Measurements from ENCODE around the gene RB1. TPM values are rescaled to one million over a fixed set of nuclear protein-coding genes. Genes with fewer than 3 reads are reported as not detected.

RB1 gene
- total RNA-seq, 1 donor from 2014 or later, result 23.8 TPM

DNA sequence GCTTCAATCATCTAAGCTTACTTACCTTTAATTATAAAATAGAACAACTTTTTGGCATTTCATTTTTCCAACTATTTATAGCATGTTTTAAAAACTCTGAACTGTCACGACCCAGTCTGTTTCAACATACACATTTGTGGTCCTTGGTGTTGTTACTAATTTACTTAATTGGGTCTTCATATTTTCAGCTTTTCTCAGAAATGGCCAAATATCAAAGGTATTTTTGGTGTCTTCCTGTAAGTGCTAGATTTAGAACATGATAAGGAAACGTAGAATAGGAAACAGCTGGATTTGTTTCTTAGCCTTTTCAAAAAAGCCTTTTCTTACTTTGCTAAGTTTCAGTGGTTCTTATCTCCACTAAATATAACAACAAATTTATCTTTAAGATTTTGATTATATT lies 97.9 kb downstream of the RB1 start:
- TF ChIP-seq, protein P1, sequence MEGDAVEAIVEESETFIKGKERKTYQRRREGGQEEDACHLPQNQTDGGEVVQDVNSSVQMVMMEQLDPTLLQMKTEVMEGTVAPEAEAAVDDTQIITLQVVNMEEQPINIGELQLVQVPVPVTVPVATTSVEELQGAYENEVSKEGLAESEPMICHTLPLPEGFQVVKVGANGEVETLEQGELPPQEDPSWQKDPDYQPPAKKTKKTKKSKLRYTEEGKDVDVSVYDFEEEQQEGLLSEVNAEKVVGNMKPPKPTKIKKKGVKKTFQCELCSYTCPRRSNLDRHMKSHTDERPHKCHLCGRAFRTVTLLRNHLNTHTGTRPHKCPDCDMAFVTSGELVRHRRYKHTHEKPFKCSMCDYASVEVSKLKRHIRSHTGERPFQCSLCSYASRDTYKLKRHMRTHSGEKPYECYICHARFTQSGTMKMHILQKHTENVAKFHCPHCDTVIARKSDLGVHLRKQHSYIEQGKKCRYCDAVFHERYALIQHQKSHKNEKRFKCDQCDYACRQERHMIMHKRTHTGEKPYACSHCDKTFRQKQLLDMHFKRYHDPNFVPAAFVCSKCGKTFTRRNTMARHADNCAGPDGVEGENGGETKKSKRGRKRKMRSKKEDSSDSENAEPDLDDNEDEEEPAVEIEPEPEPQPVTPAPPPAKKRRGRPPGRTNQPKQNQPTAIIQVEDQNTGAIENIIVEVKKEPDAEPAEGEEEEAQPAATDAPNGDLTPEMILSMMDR (IDR thresholded peaks at IDR 0.05; ENCODE audit: borderline replicate concordance), result no peak
- peak overlapping the region; percentile 29 for H3K4me3 ChIP-seq
- peaks cover 3% of the 10 kb centered on the region for H3K9me3 ChIP-seq (replicated peaks)
- intact Hi-C loops (cut with micrococcal nuclease), result loop anchor here (10.0 kb wide), 1 partner anchor 173 kb away; no protein-coding TSS in a partner anchor
- H3K36me3 ChIP-seq, result no peaks in the 10 kb centered on the region
- DNase-seq, result no peak
- H3K27me3 ChIP-seq (ENCODE audit: low read depth), result no peaks in the 10 kb centered on the region
- H3K4me1 ChIP-seq, result peaks cover 68% of the 10 kb centered on the region
- peak overlapping the region; percentile 86 for H3K27ac ChIP-seq (replicated peaks)

DNA sequence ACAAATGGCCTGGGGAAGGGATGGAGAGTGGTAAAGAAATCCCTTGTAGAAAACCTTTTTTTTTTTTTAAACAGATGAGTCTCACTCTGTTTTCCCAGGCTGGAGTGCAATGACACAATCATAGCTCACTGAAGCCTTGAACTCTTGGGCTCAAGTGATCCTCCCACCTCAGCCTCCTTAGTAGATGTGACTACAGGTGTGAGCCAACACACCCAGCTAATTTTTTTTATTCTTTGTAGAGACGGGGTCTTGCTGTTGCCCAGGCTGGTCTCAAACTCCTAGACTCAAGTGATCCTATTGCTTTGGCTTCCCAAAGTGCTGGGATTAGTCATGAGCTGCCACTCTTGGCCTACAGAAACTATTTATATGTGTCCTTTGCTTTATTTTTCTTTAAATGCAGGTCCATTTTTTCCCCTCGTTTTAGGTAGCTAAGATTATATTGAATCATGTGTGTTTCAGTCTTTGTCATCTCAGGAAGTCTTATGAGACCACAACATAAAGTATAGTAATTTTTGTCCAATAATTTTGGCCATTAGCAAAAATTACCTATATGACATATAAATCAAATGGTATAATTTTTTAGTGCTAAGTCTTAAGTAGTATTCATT lies 98.9 kb downstream of the RB1 start:
- Histone ChIP-seq H3K27me3 (ENCODE audit: low read depth) (no peaks in the 10 kb centered on the region), H3K4me1 (peaks cover 71% of the 10 kb centered on the region), H3K4me3 (no peak overlapping the region), H3K9me3 (replicated peaks) (no peaks in the 10 kb centered on the region), H3K36me3 (no peaks in the 10 kb centered on the region), H3K27ac (replicated peaks) (peak overlapping the region; percentile 86)
- DNase-seq, result no peak
- intact Hi-C loops (cut with micrococcal nuclease), result loop anchor here (10.0 kb wide), 1 partner anchor 172 kb away; no protein-coding TSS in a partner anchor
- TF ChIP-seq, protein P1 (IDR thresholded peaks at IDR 0.05; ENCODE audit: borderline replicate concordance), result no peak

DNA sequence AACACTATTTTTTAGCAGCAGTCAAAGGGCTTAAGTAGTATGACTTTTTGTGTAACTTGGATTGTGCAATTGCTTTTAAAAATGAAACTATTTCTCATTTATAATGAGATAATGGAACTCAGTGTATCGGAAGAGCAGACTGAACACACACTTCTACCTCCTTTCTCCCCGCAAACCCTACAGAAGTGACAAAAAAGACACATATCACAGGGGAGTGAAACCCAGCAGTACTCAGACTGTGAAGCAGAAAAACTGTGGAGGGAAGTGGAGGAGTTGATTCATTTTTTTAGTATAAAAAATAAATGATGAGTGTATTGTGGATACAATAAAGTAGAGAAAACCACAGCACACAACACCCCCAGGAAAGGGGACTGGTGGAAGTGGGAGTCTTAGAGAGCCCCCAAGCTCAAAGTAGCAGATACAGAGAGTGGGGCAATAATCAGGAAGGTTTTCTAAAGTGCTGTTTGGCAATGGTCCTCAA lies 99.6 kb downstream of the RB1 start:
- peak overlapping the region; percentile 86 for H3K27ac ChIP-seq (replicated peaks)
- DNase-seq, result no peak
- H3K4me1 ChIP-seq, result peaks cover 63% of the 10 kb centered on the region
- TF ChIP-seq, protein P1 (IDR thresholded peaks at IDR 0.05; ENCODE audit: borderline replicate concordance), result no peak
- no peaks in the 10 kb centered on the region for H3K36me3 ChIP-seq
- intact Hi-C loops (cut with micrococcal nuclease), result loop anchor here (10.0 kb wide), 1 partner anchor 172 kb away; no protein-coding TSS in a partner anchor
- H3K27me3 ChIP-seq (ENCODE audit: low read depth), result no peaks in the 10 kb centered on the region
- peak overlapping the region; percentile 46 for H3K4me3 ChIP-seq
- no peaks in the 10 kb centered on the region for H3K9me3 ChIP-seq (replicated peaks)

DNA sequence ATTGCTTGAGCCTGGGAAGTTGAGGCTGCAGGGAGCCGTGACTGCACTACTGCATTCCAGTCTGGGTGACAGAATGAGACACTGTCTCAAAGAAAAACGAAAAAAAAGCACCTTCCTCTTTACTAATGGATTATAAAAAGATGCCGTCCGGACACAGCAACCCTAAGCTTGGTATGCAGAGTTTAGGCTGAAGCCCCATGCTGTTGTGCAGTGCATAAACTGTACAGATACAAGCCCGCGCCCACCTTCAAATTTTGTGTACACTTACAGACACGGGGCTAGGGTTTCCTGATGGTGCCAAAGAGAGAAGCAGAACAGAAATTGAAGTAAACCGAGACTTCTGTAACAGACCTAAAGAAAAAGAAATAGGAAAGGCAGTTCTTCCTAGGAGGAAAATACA lies 100.4 kb downstream of the RB1 start:
- TF ChIP-seq, protein P1 (IDR thresholded peaks at IDR 0.05; ENCODE audit: borderline replicate concordance), result no peak
- H3K36me3 ChIP-seq, result no peaks in the 10 kb centered on the region
- no peaks in the 10 kb centered on the region for H3K27me3 ChIP-seq (ENCODE audit: low read depth)
- peaks cover 56% of the 10 kb centered on the region for H3K4me1 ChIP-seq
- peak overlapping the region; percentile 86 for H3K27ac ChIP-seq (replicated peaks)
- H3K4me3 ChIP-seq, result peak overlapping the region; percentile 46
- H3K9me3 ChIP-seq (replicated peaks), result no peaks in the 10 kb centered on the region
- DNase-seq, result no peak
- intact Hi-C loops (cut with micrococcal nuclease), result loop anchor here (10.0 kb wide), 1 partner anchor 171 kb away; no protein-coding TSS in a partner anchor

DNA sequence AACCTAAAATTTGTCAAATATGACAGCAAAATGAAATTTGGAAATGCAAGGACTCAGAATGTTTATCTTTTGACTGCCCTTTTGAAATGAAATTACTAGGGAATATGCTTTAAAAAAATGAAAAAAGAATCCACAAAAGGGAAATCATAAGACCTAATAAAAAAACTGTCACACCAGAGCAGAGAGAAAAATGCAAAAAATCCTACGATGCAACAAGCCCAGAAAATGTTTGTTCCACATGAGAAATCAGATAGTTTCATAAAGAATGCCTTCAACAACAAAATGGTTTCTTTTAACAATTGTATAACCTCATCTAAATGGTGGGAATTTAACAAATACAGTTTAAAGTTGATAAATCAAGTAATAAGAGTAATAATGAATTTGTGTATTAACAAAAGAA lies 101.4 kb downstream of the RB1 start:
- Histone ChIP-seq H3K9me3 (replicated peaks) (no peaks in the 10 kb centered on the region), H3K4me3 (peak overlapping the region; percentile 46), H3K27me3 (ENCODE audit: low read depth) (no peaks in the 10 kb centered on the region), H3K4me1 (peaks cover 46% of the 10 kb centered on the region), H3K36me3 (peaks cover 1% of the 10 kb centered on the region), H3K27ac (replicated peaks) (peak overlapping the region; percentile 86)
- no peak for DNase-seq
- TF ChIP-seq, protein P1 (IDR thresholded peaks at IDR 0.05; ENCODE audit: borderline replicate concordance), result no peak
- intact Hi-C loops (cut with micrococcal nuclease), result loop anchor here (10.0 kb wide), 1 partner anchor 170 kb away; no protein-coding TSS in a partner anchor

All from left ventricle myocardium inferior (tissue), 1 donor.